ENCODE results near the gene AVPR1A.
"Not testable (repeated sequence)": the region's sequence is repeated elsewhere in the genome, so short reads cannot be mapped to it uniquely, and the experiment has no call there.

The AVPR1A gene
- 0 reads per million in 3 experiments for total RNA-seq

- DNase-seq, result no peak
Measured at GRCh38 chr12:63150713-63151622, at the start of gene AVPR1A. TSS of gene AVPR1A (minus strand) at chr12:63151201. CDS start at chr12:63150836, 365 bp downstream.

GRCh38 chr12:63196168-63196567, 45.2 kb upstream of the AVPR1A start:
- no peak for DNase-seq

GRCh38 chr12:63179224-63179623, 28.2 kb upstream of the AVPR1A start:
- no peak for DNase-seq

- no peak for DNase-seq
Measured at GRCh38 chr12:63170321-63170720, 19.3 kb upstream of the AVPR1A start.

- not testable (repeated sequence) for DNase-seq
Measured at GRCh38 chr12:63167741-63168140, 16.7 kb upstream of the AVPR1A start.

GRCh38 chr12:63164911-63165310, 13.9 kb upstream of the AVPR1A start:
- no peak for DNase-seq

- no peak for DNase-seq
Measured at GRCh38 chr12:63163541-63163940, 12.5 kb upstream of the AVPR1A start.

- DNase-seq, result no peak
Measured at GRCh38 chr12:63155375-63155774, 4.4 kb upstream of the AVPR1A start.

GRCh38 chr12:63154560-63154959, 3.6 kb upstream of the AVPR1A start:
- DNase-seq, result no peak

GRCh38 chr12:63152321-63152700, 1.3 kb upstream of the AVPR1A start:
- no peak for DNase-seq

- no peak for DNase-seq
Measured at GRCh38 chr12:63151623-63152320, 771 bp upstream of the AVPR1A start.

GRCh38 chr12:63149909-63150712, 890 bp downstream of the AVPR1A start:
- no peak for DNase-seq

- no peak for DNase-seq
Measured at GRCh38 chr12:63144556-63144955, 6.4 kb downstream of the AVPR1A start.

GRCh38 chr12:63138488-63138887, 12.5 kb downstream of the AVPR1A start:
- DNase-seq, result no peak

- no peak for DNase-seq
Measured at GRCh38 chr12:63133981-63134380, 17.0 kb downstream of the AVPR1A start.

GRCh38 chr12:63132201-63132600, 18.8 kb downstream of the AVPR1A start:
- no peak for DNase-seq

- no peak for DNase-seq
Measured at GRCh38 chr12:63129927-63130326, 21.1 kb downstream of the AVPR1A start.

- DNase-seq, result no peak
Measured at GRCh38 chr12:63124778-63125177, 26.2 kb downstream of the AVPR1A start.

- DNase-seq, result no peak
Measured at GRCh38 chr12:63103494-63104131, 47.4 kb downstream of the AVPR1A start.

GRCh38 chr12:63101920-63102319, 49.1 kb downstream of the AVPR1A start:
- DNase-seq, result no peak

- DNase-seq, result no peak
Measured at GRCh38 chr12:63098851-63099250, 52.1 kb downstream of the AVPR1A start.

- DNase-seq, result no peak
Measured at GRCh38 chr12:63095369-63095980, 55.5 kb downstream of the AVPR1A start.

Data from central memory CD4-positive, alpha-beta T cell (primary cell).